COR-L47 (cell line): ENCODE data around the gene NHS.
"Not testable (repeated sequence)": the region's sequence is repeated elsewhere in the genome, so short reads cannot be mapped to it uniquely, and the experiment has no call there.

Experiments used
- DNase-seq: peaks from one replicate; lab custom pipeline; 2025; lab: John Stamatoyannopoulos, UW

Gene NHS

DNA sequence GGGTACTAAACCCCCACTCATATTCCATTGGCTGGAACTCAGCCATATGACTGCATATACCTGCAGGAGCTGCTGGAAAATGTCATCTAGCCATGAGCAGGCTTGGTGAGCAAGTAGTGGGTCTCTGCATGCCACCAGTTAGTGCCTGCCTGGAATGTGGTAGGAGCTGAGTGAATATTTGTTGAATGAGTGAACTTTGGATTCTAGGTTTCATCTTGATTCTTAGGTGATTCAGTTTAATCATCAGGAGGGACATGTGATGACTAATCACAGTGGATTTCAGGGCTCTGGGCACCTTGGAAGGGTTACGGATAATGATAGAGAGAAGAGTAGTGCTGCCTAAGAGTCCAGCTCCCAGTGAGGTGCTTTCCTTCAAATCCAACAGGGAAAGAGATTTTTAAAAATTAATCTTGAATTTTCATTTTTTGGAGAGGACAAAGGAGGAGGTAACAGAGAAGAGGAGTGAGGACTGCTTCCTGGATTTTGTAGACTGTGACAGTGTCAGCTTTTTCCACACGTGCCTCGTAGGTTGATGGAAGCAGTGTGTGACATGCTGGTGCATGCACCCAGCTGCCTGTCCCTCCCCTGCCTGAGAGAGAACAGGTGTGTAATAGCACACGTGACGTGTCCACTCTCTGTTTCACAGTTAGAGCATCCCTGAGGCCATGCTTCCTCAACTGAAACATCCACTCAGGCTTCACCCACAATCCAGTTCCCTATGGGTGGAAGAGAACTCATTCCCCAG, 30.4 kb downstream of the NHS start:
- no peak for DNase-seq

DNA sequence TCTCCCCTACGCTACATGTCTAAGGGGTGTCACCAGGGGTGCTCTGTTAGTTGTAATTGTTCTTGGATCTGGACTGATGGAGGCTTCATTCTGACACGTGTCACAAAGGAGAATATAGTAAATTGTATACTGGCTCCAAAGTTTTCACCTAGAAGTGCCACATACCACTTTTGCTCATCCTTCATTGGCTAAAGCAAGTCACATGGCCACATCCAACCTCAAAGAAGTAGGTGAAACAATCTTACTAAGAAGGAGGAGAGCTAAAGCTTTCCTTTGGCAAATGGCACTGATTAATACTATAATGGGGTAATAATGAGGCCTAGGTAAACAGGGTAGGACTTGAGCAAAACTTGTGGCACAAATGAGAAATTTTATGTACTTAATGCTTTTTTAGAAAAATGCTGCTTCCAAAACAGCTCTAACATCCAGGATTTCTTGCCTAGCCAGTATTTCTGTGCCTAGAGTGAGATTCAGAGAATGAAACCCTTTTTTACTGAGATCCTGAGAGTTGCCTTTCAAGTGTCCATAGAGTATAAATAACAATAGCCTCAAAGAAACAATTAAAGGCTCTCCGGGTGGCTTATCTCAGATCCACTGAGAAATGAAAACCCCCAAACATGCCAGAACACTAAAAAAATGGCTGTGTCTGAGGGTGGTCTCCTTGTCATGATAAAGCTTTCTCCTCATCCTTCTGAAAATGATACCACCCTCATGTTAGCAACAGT, 34.7 kb downstream of the NHS start:
- DNase-seq: no peak

DNA sequence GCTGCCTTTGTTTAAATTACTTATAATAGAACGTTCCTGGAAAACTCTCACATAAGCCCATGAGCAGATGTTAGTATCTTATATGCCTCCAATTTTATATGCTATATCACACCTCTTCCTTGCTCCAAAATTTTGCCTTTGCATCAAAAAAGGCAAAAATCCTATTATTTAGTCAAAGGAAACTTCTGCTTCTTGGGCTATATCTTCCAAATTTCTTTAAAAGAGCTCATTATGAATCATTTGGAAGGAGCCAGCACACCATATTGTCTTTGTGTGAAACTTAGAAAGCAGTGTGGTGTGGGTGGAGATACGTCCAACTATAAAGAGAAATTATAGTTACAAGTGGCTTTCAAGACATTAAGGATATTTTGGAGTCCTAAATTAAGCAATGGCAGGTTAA, 35.7 kb downstream of the NHS start:
- DNase-seq: no peak

DNA sequence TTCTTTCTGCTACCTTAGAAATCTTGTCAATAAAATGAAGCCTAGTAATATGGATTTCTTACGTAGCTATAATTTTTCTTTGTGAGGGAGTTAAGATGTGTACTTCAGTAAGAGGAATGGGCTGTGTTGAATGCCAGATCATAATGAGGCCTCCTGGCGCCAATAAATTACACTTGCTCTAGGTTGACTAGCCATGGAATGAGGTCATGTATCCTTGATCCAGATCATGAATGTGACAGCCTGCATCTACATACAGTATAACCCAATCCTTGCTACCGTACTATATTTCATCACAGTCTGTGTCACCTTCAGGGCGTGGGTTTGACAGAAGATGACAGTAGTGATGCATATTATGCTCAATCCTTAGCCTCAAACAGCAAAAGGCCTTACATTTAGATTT, 36.2 kb downstream of the NHS start:
- no peak for DNase-seq

DNA sequence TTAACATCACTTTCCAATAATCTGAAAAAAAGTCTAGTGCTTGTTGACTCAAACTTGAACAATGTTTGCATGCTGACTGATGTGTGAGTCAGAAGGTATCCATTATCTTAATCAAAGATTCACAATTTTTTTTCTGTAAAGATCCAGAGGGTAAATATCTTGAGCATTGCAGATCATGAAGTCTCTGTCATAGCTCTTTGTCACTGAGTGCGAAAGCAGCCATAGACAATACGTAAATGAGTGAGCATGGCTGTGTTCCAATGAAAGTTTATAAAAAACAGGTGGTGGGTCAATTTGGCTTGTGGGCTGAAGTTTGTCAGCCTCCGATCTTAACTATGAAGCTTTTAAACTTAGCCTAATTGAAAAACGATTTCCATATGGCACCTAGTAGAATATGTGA, 37.7 kb downstream of the NHS start:
- no peak for DNase-seq

DNA sequence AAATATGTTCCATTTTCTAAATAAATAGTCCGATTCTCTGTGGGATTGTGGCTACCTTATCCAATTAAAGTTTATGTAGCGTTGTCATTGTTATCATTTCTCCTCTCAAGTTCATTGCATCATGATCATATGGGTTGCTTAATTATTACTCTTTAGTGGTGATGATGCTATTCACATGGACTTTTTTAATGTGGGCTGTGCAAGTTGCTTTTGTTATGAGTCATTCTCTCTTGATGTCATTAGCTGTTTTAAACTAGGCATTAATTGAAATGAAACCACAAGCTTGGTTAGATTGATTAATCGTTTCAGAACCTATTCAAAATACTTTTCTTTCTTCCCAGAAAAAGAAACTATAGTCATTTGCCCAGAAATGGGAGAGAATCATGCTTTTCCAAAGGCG, 38.2 kb downstream of the NHS start:
- DNase-seq: no peak

DNA sequence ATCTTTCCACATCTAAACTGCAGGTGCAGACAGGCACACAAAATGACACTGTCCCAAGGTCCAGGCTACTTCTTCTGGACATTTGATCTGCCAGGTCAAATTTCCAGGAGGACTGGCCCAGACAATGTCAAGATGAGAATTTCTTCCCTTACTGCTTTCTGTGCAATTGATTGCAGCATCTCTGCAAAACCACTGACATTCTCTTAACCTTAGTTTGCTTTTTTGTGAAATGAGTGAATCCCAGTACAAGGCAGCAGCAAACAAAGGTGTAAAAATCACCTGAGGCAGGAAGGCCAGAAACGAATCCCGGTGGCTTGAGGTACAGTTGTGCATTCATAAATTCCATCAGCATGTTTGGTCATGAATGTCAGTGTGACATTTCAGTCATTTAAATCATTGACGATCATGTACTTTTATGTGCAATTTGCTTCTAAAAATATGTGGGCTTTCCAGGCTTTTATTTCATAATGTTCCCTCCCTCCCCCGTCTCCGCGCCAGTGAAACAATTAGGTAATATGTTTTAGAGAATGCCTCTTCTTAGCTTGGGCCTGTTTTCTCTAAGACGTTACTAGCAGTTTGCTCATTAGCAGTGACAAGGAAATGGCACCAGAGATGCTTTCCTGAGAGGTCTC, 39.1 kb downstream of the NHS start:
- no peak for DNase-seq

DNA sequence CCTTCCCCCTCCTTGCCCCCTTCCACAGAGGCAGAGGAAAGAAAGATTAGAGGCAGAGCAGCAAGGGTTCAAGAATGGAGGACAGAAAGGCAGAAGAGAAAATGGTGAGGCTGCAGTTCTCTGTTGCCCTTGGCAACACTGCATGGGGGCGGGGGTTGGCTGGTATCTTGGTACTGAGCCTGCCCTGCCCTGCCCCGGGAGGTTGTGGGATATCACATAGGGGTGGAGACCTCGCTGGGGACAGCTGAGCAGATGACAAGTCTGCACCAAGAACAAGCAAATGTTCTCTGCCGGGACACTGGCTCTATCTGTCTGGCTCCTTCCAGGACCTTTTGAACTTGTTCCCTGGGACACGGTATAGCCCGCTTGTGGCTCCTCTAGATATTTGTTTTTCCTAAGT, 39.8 kb downstream of the NHS start:
- no peak for DNase-seq

DNA sequence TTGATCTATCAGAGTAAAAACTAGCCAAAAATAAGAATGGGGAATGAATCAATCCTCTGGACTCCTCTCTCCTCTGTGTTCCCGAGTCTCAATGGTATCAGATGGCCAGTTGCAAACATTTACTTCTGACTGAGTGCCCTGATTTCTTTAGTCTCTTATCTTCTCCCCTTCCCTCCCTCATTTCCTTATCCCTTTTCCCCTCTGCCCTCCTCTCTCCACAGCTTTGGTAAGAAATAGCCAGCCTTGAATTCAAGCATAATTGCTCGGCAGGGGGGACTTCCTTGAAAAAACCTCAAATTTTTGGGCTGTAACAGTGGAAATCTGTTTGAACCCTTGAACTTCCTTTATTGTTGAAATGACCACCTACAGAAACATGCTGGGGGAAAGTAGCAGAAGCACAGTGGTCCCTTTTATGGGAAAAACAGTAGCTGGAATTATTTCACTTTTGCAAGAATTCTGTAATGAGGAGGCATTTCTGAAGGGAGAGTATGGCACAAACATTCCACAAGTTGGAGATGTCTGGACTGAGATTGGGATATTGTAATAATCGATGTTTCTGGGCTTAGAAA, 40.3 kb downstream of the NHS start:
- no peak for DNase-seq

DNA sequence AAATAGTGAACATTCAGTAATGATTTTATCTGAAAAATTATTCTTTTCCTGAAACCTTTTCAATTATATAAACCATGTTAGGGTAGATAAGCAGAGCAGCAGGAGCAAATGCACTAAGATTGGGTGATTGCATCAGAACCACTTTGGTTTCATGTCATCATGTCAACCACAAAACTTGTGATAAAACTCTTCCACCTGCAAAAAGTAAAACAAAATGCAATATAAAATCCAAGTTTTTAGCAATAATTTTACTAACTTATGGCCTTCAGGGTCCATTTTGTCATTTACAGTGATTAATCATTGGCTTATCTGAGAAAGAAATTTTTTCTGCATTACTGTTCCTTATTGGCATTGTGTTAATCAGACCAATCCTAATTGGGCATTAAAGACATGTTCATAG, 42.4 kb downstream of the NHS start:
- DNase-seq: no peak

DNA sequence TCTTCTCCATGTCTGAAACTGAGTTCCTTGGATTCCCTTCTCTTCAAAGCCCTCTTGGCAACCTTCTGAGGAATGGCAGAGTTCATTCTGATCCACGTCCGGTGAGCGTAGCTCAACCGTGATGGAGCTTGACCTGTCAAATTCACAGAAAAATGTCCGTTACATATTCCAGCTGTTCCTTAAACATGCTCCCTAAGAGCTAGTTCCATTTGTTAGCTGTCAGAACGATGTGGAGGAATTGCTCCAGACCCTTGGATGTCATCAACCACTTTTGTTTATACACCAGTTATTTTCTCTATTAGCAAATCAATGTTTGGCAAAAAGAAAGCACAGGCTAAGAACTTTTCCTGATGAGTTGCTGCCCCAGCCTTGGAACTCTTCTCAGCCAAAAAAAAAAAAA, 50.1 kb downstream of the NHS start:
- DNase-seq: no peak

DNA sequence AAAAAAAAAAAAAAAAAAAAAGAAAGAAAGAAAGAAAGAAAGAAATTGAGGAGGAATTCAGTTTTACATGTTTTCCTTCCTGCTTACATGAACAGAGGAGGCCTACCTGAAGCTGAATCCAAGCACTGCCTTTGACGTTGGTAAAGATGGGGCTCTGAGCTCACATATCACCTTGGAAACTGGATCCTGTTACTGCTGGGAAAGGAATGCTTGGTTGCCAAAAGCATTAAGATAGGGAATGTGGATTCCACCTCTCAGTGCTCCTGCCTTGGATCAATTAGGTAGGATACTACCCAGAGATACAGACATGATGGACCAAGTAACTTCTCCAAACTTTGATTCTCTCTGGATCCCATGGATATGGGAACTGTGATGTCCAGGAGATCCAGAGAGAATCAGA, 50.6 kb downstream of the NHS start:
- no peak for DNase-seq

DNA sequence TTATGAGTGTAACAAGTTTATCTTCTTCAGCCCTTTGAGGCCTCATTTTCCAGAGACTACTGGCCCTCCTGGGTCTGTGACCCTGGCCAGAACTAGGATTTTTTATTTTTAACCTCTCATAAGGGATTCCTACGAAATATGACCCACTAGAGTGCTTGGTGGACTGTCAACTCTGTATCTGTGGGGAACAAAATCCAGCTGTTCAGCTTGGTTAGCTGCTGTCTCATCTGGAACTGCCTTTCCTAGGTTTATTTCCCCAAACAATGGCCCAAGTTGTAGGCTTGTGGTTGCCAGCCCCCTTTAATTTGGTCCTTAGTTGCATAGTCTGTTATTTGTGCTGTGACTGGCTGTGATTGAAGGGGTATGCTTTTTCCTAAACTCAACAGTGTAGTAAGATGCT, 56.2 kb downstream of the NHS start:
- DNase-seq: no peak

DNA sequence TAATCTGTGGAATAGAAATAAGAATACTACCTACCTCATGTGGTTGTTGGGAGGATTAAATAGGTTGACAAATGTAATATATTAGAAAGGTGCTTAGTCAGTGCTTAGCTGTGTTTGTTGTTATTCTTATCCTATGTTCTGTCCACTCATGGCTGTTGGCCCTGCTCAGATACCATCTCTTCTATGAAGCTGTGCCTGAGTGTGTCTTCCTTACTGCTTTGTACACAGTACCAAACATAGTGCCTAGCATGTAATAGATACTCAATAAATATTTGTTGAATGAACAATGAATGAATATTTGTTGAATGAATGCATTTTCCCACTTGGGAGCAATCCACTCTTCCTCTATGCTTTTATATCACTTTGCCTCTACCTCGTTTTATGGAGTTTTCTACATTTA, 57.2 kb downstream of the NHS start:
- DNase-seq: no peak

DNA sequence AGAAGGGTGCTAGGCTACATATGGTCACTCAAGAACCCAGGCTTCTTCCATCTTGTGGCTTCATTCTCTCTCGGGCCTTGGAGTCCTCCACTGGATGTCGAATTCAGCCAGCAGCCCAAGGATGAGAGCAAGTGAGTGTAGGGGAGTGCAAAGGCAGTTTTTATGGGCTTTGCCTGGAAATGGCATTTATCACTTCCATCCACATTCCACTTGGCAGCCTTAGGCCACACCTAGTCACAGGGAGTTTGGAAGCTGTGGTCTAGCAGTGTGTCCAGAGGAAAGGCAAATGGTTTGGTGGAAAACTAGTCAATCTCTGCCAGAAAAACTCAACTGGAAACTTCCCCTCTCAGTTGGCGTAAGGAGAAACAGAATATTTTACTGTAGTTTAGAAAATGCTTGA, 59.0 kb downstream of the NHS start:
- DNase-seq: no peak

DNA sequence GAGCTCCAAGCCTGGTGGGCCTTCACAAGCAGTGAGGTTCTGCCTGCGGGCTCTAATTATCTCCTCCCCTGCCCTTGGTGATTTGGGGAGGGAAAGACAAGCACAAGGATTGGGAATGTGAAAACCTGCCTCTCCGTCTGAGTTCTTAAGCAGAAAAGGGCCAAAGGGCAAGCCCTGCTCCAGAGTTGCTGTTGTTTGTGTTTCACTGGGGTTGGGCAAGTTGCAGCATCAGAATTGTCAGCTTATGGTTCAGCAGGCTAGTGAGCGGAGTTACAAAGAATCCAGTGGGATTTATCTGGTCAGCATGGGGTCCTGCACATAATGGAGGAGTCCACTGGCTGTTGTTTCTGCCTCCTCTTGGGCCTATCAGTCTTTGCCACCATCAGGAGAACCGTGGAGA, 60.5 kb downstream of the NHS start:
- DNase-seq: no peak

DNA sequence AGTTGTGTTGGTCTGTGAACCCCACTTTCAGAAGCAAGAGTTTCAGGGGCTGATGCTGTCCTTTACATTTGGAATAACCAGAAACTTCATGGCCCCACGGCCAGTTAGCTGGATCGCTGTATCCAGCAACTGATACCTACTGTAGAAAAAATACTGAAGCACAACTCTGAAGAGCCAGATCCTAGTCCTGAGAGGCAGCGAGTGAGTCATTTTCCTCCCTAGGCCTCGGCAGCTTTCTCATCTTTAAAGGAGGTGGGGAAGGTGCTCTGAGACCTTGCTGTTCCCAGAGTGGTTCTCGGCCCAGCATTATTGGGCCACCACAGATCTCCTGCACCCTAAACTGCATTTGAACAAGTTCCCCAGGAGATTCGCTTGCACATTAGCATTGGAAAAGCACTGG, 63.2 kb downstream of the NHS start:
- DNase-seq: no peak

DNA sequence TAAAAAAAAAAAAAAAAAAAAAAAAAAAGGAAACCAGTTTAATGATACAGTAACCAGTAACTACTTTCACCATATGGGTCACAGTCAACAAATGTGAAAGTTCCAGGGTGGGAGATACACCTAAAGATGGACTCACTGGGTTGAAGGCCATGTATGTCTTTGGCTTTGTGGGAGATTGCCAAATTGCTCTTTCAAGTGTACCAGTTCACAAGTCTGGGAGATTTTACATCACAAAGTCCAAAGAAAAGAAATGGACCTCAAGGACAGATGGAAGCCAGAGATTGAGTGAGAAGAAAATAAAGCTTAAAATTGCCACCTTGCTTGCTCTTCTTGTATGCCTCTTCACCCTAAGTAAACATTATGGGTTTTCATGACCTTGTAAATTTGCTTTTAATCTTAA, 65.3 kb downstream of the NHS start:
- DNase-seq: no peak

DNA sequence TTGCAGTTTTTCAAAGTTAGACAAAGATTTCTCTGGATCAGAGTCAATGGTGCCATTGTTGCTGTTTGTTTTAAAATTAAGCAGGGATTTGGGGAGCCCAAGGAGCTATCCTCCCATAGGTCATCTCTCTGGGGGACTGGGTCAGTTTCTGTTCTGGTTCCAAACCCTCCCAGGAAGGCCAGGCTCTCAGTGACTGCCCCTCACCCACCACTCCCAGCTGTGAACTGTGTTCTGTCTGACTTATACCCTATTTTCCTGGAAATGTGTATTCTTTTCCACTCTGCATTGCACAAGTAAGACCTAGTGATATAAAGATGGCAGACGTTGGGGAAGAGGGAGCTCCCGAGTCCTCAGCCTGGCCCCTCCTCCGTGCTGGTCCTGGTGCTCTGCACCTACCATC, 65.8 kb downstream of the NHS start:
- DNase-seq: no peak

DNA sequence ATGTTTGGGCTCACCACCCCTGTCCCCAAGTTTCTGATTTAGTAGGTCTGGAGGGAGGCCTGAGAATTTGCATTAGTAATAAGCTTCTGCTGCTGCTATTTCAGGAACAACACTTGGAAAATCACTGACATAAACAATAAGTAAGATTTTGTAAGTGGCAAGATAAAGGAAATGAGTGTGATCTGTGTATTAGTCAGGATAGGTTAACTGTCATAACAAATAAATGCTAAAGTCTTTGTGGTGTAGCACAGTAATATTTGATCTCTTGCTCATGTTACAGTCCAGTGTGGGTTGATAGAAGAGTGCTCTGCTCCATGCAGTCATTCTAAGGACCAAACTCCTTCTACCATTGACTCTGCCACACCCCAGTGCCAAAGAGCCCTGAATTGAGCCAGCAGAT, 67.0 kb downstream of the NHS start:
- no peak for DNase-seq

DNA sequence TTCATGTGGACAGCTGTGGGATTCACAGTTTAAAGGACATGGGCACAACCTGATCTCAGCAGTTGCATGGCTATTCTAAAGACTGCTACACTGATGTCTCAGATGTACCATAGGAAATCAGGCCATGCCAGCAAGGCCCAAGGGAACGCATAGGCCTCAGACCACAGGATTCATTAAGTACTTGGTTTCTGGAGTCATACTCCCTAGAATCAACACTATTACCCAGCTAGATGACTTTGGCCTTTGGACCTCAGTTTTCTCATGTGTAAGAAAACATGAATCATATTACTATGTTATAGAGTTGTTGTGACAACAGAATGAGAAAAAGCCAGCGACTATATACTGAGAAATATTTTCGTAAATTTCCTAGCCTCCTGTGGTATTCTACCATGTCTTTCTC, 67.9 kb downstream of the NHS start:
- no peak for DNase-seq

DNA sequence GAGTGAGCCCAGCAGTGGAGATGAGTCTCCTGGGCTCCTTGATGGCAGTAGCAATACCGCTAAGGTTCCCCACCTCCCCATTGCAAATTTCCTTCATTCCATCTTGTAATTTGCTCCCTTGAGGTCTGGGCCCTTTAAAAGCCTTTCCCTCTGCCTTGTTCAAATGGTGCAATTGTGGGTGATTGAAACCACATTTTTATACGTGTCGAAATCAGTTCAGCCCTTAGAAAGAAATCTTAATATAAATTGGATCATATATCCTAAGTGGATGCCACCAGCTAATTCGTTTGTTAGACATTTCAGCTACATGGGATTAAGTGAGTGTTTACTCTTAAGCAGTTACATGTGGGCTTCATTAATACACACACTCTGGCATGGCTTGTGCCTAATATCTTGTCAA, 68.6 kb downstream of the NHS start:
- DNase-seq: no peak

DNA sequence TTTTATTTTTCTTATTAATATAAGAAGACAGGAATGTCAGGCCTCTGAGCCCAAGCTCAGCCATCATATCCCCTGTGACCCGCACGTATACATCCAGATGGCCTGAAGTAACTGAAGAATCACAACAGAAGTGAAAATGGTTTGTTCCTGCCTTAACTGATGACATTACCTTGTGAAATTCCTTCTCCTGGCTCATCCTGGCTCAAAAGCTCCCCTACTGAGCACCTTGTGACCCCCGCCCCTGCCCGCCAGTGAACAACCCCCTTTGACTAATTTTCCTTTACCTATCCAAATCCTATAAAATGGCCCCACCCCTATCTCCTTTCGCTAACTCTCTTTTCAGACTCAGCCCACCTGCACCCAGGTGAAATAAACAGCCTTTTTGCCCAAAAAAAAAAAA, 71.3 kb downstream of the NHS start:
- not testable (repeated sequence) for DNase-seq
